IMR-90 (cell line): ENCODE data around the gene LNX1. TPM values are rescaled to one million over a fixed set of nuclear protein-coding genes. Genes with fewer than 3 reads are reported as not detected.

ENCODE experiments used
- ATAC-seq: fragments of 200-7000 bp; cut with Tn5 transposase; 2 replicates; pipeline ENCODE4 v1.9.1; 2020; ENCODE audit warnings: low read depth, mild to moderate bottlenecking, moderate library complexity
- BruUV-seq: library from RNA; stranded (reverse); fragments of 400-500 nt; replicated peaks from 2 replicates; lab custom pipeline; 2021; lab: Mats Ljungman, UMichigan
- CTCF ChIA-PET: fragments of 300-600 bp; formaldehyde crosslinking; extraction: SDS; loops from one replicate; lab custom pipeline; 2021; ENCODE audit warnings: antibody characterized with exemption; lab: Yijun Ruan, JAX
- POLR2A ChIA-PET: fragments of 300-600 bp; sonication (Branson Sonifier 250); formaldehyde crosslinking; loops from one replicate; lab custom pipeline; 2022; ENCODE audit warnings: antibody characterized with exemption; ENCODE audit not compliant: unreplicated experiment; lab: Charles Lee
- DNase-seq: peaks from one replicate; pipeline ENCODE4 v3.0.0; 2013
- H2AFZ ChIP-seq: replicated peaks from 2 replicates; pipeline ENCODE3; 2013; ENCODE audit warnings: low read length, mild to moderate bottlenecking; ENCODE audit not compliant: poor library complexity
- H2AK5ac ChIP-seq: 2 replicates; pipeline ENCODE4 v1.6.1; 2013; ENCODE audit warnings: low read depth, low read length, inconsistent platforms
- H2AK9ac ChIP-seq: replicated peaks from 2 replicates; pipeline ENCODE3; 2013; ENCODE audit warnings: mild to moderate bottlenecking, low read depth, low read length, moderate library complexity; ENCODE audit not compliant: poor library complexity
- H2BK120ac ChIP-seq: 2 replicates; pipeline ENCODE4 v1.6.1; 2013; ENCODE audit warnings: low read depth, low read length, inconsistent platforms
- H2BK15ac ChIP-seq: 3 replicates; pipeline ENCODE4 v1.6.1; 2013; ENCODE audit warnings: low read depth, low read length, inconsistent platforms
- H2BK20ac ChIP-seq: 2 replicates; pipeline ENCODE4 v1.6.1; 2013; ENCODE audit warnings: low read depth, mild to moderate bottlenecking, inconsistent platforms, low read length, moderate library complexity
- H2BK5ac ChIP-seq: 2 replicates; pipeline ENCODE4 v1.6.1; 2013; ENCODE audit warnings: mild to moderate bottlenecking, low read depth, low read length, inconsistent platforms; ENCODE audit not compliant: poor library complexity, severe bottlenecking
- H3K14ac ChIP-seq: replicated peaks from 2 replicates; pipeline ENCODE4 v1.6.1; 2013; ENCODE audit warnings: low read depth, low read length, inconsistent platforms
- H3K18ac ChIP-seq: 2 replicates; pipeline ENCODE4 v1.6.1; 2013; ENCODE audit warnings: low read depth, low read length, control low read depth
- H3K23ac ChIP-seq: 2 replicates; pipeline ENCODE4 v1.6.1; 2013; ENCODE audit warnings: low read depth, low read length, inconsistent platforms
- H3K27ac ChIP-seq: 2 replicates; pipeline ENCODE4 v1.5.1; 2013; ENCODE audit warnings: mild to moderate bottlenecking, control low read depth, low read length; ENCODE audit not compliant: insufficient read depth
- H3K27me3 ChIP-seq: 2 replicates; pipeline ENCODE4 v1.6.1; 2013; ENCODE audit warnings: low read length; ENCODE audit not compliant: control insufficient read depth, insufficient read depth
- H3K36me3 ChIP-seq: 2 replicates; pipeline ENCODE4 v1.6.1; 2013; ENCODE audit warnings: low read length, mixed read lengths; ENCODE audit not compliant: control insufficient read depth, insufficient read depth
- H3K4ac ChIP-seq: 2 replicates; pipeline ENCODE4 v1.6.1; 2013; ENCODE audit warnings: low read depth, low read length, inconsistent platforms
- H3K4me1 ChIP-seq: 2 replicates; pipeline ENCODE4 v1.6.1; 2013; ENCODE audit warnings: low read length, mixed read lengths; ENCODE audit not compliant: control insufficient read depth, insufficient read depth
- H3K4me2 ChIP-seq: 2 replicates; pipeline ENCODE4 v1.6.1; 2013; ENCODE audit warnings: low read depth, mild to moderate bottlenecking, control low read depth, low read length, moderate library complexity
- H3K4me3 ChIP-seq: 2 replicates; pipeline ENCODE4 v1.5.1; 2013; ENCODE audit warnings: low read depth, mild to moderate bottlenecking, control low read depth, low read length, moderate library complexity; ENCODE audit not compliant: insufficient read depth
- H3K56ac ChIP-seq: 2 replicates; pipeline ENCODE4 v1.6.1; 2013; ENCODE audit warnings: low read length, inconsistent platforms; ENCODE audit not compliant: insufficient read depth; ENCODE audit errors: extremely low read depth
- H3K79me1 ChIP-seq, 2 experiments: 2 replicates each; pipeline ENCODE4 v1.6.1; 2013; ENCODE audit warnings: low read length in 2 of 2, inconsistent platforms in 1 of 2, low read depth in 1 of 2
- H3K9ac ChIP-seq: 2 replicates; pipeline ENCODE4 v1.6.1; 2013; ENCODE audit warnings: low read depth, low read length, control low read depth
- H3K9me1 ChIP-seq: 2 replicates; pipeline ENCODE4 v1.6.1; 2013; ENCODE audit warnings: low read length, inconsistent platforms; ENCODE audit not compliant: insufficient read depth
- H3K9me3 ChIP-seq: 2 replicates; pipeline ENCODE4 v1.6.1; 2013; ENCODE audit warnings: low read length; ENCODE audit not compliant: control insufficient read depth, insufficient read depth
- H4K20me1 ChIP-seq: 2 replicates; pipeline ENCODE4 v1.6.1; 2013; ENCODE audit warnings: low read length, inconsistent platforms; ENCODE audit not compliant: insufficient read depth
- H4K5ac ChIP-seq: 2 replicates; pipeline ENCODE4 v1.6.1; 2013; ENCODE audit warnings: mild to moderate bottlenecking, low read depth, low read length, control low read depth
- H4K8ac ChIP-seq, 2 experiments: 2 replicates each; pipeline ENCODE4 v1.6.1; 2013; ENCODE audit warnings: low read depth in 2 of 2, low read length in 2 of 2, control low read depth in 1 of 2, inconsistent platforms in 1 of 2
- H4K91ac ChIP-seq: 2 replicates; pipeline ENCODE4 v1.6.1; 2013; ENCODE audit warnings: low read depth, low read length, inconsistent platforms; ENCODE audit not compliant: insufficient read depth
- CEBPB ChIP-seq: IDR thresholded peaks from 2 replicates; pipeline ENCODE4 v1.6.1; 2012; ENCODE audit warnings: low read depth, low read length, improper control_type of control experiment
- CHD1 ChIP-seq: IDR thresholded peaks from 2 replicates; pipeline ENCODE4 v1.6.1; 2012; ENCODE audit warnings: low read depth, low read length, improper control_type of control experiment
- FOS ChIP-seq: fragments of 150-350 bp; IDR thresholded peaks from 2 replicates; pipeline ENCODE4 v1.6.1; 2016; ENCODE audit warnings: low read depth, low read length
- MXI1 ChIP-seq: IDR thresholded peaks from 2 replicates; pipeline ENCODE4 v1.6.1; 2012; ENCODE audit warnings: low read depth, mild to moderate bottlenecking, low read length, moderate library complexity, borderline replicate concordance
- NFE2L2 ChIP-seq: fragments of 150-350 bp; IDR thresholded peaks from 2 replicates; pipeline ENCODE4 v1.6.1; 2016; ENCODE audit warnings: low read depth, mild to moderate bottlenecking, low read length
- RAD21 ChIP-seq: IDR thresholded peaks from 2 replicates; pipeline ENCODE4 v1.6.1; 2012; ENCODE audit warnings: low read length, improper control_type of control experiment
- RCOR1 ChIP-seq: IDR thresholded peaks from 2 replicates; pipeline ENCODE4 v1.6.1; 2012; ENCODE audit warnings: mild to moderate bottlenecking, low read length, improper control_type of control experiment; ENCODE audit not compliant: insufficient replicate concordance
- RFX5 ChIP-seq: IDR thresholded peaks from 2 replicates; pipeline ENCODE4 v1.8.0; 2012; ENCODE audit warnings: low read depth, mild to moderate bottlenecking, low read length, moderate library complexity
- SMC3 ChIP-seq: fragments of 150-350 bp; IDR thresholded peaks from 2 replicates; pipeline ENCODE4 v1.6.1; 2016; ENCODE audit warnings: low read depth, mild to moderate bottlenecking, antibody characterized with exemption, low read length, moderate library complexity
- WGBS, 2 experiments: methylation state at CpG; one replicate each; pipeline versions ENCODE4 v1.1.5 to v1.1.7; 2013; ENCODE audit warnings: missing lambda C conversion rate in 2 of 2; ENCODE audit not compliant: insufficient read length in 1 of 2; ENCODE audit errors: extremely low coverage in 2 of 2; 5-methylcytosine and 5-hydroxymethylcytosine counted together
- dilution Hi-C: fragments of 300-500 bp; cut with HindIII; formaldehyde crosslinking; loops from one replicate; pipeline ENCODE4 v1.14.3; 2018; ENCODE audit warnings: low sequenced_read_pairs; ENCODE audit not compliant: unreplicated experiment
- in situ Hi-C: fragments of 300-500 bp; cut with MboI; formaldehyde crosslinking; loops from 3 replicates; pipeline ENCODE4 v1.14.3; 2019; ENCODE audit warnings: low sequenced_read_pairs, inconsistent platforms, mixed read lengths
- intact Hi-C: fragments of 100-400 bp; cut with micrococcal nuclease; formaldehyde crosslinking; loops from 2 replicates; pipeline ENCODE4 v1.10.0; 2022
- polyA plus RNA-seq, 3 experiments: library from polyadenylated mRNA; depleted of rRNA; stranded (reverse); fragments of >200 nt; gene quantifications; 2 replicates each; pipeline ENCODE4 v1.2.3, GENCODE V29; 2012; ENCODE audit warnings: low replicate concordance in 1 of 3
- total RNA-seq: library from RNA; depleted of rRNA; stranded (reverse); fragments of >200 nt; gene quantifications from 2 replicates; pipeline ENCODE4 v1.2.3, GENCODE V29; 2012
- TF ChIP-seq, protein P1 (sequence below): conservative IDR thresholded peaks from 2 replicates; pipeline ENCODE4 v1.5.1; 2012; ENCODE audit warnings: mild to moderate bottlenecking, low read depth, low read length, improper control_type of control experiment
- TF ChIP-seq, protein P2 (sequence below): fragments of 150-350 bp; IDR thresholded peaks from 2 replicates; pipeline ENCODE4 v1.6.1; 2017; ENCODE audit warnings: mild to moderate bottlenecking, antibody characterized with exemption, low read length, low read depth
- TF ChIP-seq, protein P3 (sequence below): fragments of 150-350 bp; IDR thresholded peaks from 2 replicates; pipeline ENCODE4 v1.6.1; 2016; ENCODE audit warnings: low read depth, mild to moderate bottlenecking, low read length, moderate library complexity, borderline replicate concordance

LNX1 gene
- total and polyA plus RNA-seq, 2 of the 4 experiments (the other 2 are of a cell fraction): 0.15 to 0.36 TPM

DNA sequence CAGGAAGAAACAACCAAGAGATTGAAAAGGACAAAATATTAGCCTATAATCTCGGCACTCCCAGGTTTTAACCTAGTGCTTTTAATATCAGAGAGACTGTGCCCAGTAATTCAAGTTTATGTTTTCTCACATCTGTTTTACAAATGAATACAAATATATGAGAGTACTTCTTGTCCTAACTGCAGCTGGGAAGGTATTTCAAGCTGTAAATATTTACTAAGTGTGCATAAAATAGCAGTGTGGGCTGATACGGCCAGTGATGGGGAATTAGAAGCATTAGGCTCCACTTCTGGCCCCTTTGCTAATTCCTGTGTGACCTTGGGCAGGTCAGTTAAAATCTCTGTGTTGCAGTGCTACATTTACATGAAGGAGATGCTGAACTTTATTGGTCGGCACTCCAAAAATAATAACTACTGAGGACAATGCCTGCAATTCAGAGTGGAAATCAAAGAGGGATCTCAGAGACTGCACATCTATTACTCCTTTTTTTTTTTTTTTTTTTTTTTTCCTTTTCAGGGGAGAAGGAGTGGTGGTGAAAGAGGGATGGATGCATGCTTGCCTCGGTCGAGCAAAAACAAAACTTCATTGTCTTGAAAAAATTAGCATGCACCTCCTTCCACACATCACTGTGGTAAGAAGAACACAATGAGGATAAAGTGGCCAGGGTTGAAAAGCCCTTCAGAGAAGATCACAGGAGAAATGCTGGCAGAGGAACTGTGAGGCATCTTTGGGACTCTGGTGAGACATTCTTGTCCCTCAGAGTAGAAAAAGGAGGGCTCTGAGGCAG is 44.6 kb upstream of the LNX1 start:
- intact Hi-C loops: no loop called here
- no peak for DNase-seq
- H2AK9ac ChIP-seq: no peak overlapping the region
- no peak overlapping the region for H3K4ac ChIP-seq
- dilution Hi-C loops: no loop called here
- no peak overlapping the region; the same call in 2 of the 3 replicates for H2BK15ac ChIP-seq
- POLR2A ChIA-PET: no interaction called here
- no peak overlapping the region for H2BK120ac ChIP-seq
- H3K36me3 ChIP-seq: no peaks in the 10 kb centered on the region
- no peak overlapping the region for H2AK5ac ChIP-seq
- no peak overlapping the region for H3K23ac ChIP-seq
- ATAC-seq: peak; percentile 63
- H3K4me2 ChIP-seq: no peak overlapping the region
- H3K18ac ChIP-seq: peak overlapping the region; percentile 43; the same call in 1 of the 2 replicates
- no peaks in the 10 kb centered on the region for H3K9me3 ChIP-seq
- no peak overlapping the region for H3K9ac ChIP-seq
- no peak overlapping the region for H3K56ac ChIP-seq
- no TSS peak for BruUV-seq
- in situ Hi-C loops: no loop called here
- no peak overlapping the region for H4K5ac ChIP-seq
- no peak overlapping the region for H4K91ac ChIP-seq
- no peaks in the 10 kb centered on the region for H4K20me1 ChIP-seq
- 20% methylated on average over 1 of the region's 5 CpGs; no CpG with 5 or more reads in 1 of the 2 experiments for WGBS, 2 experiments
- CTCF ChIA-PET: no interaction called here
- H3K9me1 ChIP-seq: no peaks in the 10 kb centered on the region
- no peak overlapping the region; a peak in 1 of 4 replicates for H4K8ac ChIP-seq
- peak overlapping the region; percentile 24; the same call in 1 of the 2 replicates for H2BK20ac ChIP-seq
- H3K27me3 ChIP-seq: no peaks in the 10 kb centered on the region
- no peak overlapping the region for H3K14ac ChIP-seq
- no peak overlapping the region for H2BK5ac ChIP-seq
- no peak overlapping the region for H2AFZ ChIP-seq
- TF ChIP-seq, protein P1, sequence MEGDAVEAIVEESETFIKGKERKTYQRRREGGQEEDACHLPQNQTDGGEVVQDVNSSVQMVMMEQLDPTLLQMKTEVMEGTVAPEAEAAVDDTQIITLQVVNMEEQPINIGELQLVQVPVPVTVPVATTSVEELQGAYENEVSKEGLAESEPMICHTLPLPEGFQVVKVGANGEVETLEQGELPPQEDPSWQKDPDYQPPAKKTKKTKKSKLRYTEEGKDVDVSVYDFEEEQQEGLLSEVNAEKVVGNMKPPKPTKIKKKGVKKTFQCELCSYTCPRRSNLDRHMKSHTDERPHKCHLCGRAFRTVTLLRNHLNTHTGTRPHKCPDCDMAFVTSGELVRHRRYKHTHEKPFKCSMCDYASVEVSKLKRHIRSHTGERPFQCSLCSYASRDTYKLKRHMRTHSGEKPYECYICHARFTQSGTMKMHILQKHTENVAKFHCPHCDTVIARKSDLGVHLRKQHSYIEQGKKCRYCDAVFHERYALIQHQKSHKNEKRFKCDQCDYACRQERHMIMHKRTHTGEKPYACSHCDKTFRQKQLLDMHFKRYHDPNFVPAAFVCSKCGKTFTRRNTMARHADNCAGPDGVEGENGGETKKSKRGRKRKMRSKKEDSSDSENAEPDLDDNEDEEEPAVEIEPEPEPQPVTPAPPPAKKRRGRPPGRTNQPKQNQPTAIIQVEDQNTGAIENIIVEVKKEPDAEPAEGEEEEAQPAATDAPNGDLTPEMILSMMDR: no peak
- no peak for TF ChIP-seq CHD1
- no peak for TF ChIP-seq CEBPB
- TF ChIP-seq RAD21: no peak
- TF ChIP-seq FOS: no peak
- TF ChIP-seq, protein P2, sequence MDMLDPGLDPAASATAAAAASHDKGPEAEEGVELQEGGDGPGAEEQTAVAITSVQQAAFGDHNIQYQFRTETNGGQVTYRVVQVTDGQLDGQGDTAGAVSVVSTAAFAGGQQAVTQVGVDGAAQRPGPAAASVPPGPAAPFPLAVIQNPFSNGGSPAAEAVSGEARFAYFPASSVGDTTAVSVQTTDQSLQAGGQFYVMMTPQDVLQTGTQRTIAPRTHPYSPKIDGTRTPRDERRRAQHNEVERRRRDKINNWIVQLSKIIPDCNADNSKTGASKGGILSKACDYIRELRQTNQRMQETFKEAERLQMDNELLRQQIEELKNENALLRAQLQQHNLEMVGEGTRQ: no peak
- no peak for TF ChIP-seq SMC3
- TF ChIP-seq, protein P3, sequence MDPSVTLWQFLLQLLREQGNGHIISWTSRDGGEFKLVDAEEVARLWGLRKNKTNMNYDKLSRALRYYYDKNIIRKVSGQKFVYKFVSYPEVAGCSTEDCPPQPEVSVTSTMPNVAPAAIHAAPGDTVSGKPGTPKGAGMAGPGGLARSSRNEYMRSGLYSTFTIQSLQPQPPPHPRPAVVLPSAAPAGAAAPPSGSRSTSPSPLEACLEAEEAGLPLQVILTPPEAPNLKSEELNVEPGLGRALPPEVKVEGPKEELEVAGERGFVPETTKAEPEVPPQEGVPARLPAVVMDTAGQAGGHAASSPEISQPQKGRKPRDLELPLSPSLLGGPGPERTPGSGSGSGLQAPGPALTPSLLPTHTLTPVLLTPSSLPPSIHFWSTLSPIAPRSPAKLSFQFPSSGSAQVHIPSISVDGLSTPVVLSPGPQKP: no peak
- TF ChIP-seq NFE2L2: no peak
- no peak for TF ChIP-seq RFX5
- no peak for TF ChIP-seq MXI1
- no peak for TF ChIP-seq RCOR1
- peaks cover 5% of the 10 kb centered on the region; the same call in 1 of the 2 replicates for H3K4me1 ChIP-seq
- no peak overlapping the region for H3K27ac ChIP-seq
- no peak overlapping the region for H3K4me3 ChIP-seq
- H3K79me1 ChIP-seq: no peaks in the 10 kb centered on the region
